NCI-H1930 (cell line): ENCODE data around the gene SH3TC2.
"Not testable (repeated sequence)": the region's sequence is repeated elsewhere in the genome, so short reads cannot be mapped to it uniquely, and the experiment has no call there.

Source experiments
- DNase-seq, 2 experiments: peaks; one replicate each; lab custom pipeline; 2025; lab: John Stamatoyannopoulos, UW

Gene SH3TC2

DNA sequence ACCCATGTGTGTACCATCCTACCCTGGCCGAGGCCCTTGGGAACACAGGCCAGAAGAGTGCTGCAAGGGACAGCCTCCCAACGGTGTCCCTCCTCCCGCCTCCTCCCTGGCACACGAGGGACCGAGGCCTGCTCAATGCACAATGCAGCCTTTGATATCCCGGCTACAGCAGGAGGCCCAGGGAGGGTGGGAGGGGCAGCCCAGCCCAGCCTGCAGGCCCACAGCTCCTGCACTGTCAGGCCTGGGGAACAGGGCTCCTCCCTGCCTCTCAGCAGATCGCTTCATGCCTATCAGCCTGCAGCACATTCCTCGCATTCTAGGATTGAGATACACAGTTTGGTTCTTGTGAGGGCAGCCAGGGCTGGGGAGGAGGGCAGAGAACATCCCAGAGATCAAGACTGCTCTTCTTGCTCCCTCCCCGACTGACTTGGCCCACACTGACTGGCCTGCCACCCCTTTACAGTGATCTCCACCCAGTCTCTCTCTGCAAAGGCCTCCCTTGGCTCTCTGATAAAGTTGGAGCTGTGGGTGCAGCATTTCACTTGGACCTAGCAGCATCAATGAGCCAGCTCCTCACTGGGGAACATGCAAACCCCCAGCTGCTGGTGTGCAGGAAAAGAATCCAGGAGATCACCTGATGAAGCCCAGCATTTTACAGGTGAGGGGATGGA is at the start of gene SH3TC2:
Gene SH3TC2 (minus strand): TSS at position 46 of the 671 bp plus-strand sequence. CDS start 40 bp downstream, at position 6.
- DNase-seq = no peak

DNA sequence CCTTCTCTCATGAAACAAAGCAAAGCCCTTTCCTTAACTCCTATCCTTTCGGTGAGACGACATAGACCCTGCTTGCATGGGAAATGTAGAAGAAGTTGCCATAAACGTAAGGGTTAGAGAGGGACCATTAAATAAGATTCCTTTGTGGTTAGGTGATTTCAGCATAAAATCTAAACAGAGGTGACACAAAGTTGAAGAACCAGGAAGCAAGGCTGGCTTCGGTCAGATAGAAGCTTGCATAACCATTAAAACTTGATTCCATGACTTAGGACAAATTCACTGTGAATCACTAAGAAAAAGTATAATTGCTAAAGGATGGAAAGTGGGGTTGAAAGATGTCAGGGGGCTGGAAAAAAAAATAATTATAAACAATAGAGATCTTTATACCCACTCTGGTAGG is 47.5 kb upstream of the SH3TC2 start:
- DNase-seq = no peak

DNA sequence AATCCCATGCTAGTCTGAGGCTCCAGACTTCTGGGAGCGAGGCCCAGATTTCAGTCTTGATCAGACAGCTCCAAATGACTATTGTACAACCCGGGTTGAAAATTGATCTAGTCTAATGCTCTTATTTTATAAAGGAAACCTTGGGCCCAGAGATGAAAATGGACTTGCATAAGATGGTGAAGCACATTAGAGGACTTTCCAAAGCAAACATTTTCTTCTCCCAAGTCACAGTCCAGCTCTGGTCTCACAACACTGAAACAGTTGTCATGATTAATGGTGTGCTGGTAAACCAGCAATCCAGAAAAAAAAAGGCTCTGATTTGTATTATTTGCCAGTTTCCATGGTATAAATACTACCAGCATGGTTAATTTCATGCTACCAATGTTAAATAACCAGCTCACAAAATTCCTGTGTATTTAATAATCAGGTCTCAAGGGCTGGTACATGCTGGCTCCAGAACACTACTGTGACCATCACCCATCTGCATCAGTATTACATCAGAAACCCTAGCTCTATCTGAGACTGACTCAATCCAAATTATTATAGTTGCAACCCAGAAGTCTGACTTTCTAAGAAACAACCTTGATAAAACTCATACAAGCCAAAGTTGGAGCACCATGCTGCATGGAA is 45.9 kb upstream of the SH3TC2 start:
- no peak for DNase-seq

DNA sequence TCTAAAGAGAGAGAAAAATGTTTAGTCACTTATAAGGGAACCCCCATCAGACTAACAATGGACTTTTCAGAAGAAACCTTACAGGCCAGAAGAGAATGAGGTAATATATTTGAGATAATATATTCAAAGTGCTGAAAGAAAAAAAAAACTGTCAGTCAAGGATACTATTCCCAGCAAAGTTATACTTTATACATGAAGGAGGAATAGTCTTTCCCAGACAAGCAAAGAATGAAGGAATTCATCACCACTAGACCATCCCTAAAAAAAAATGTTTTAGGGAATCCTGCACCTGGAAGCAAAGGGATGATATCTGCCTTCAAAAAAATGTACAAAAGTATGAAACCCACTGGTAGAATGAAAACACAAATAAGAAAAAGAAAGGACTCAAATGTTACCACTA is 37.5 kb upstream of the SH3TC2 start:
- no peak for DNase-seq

DNA sequence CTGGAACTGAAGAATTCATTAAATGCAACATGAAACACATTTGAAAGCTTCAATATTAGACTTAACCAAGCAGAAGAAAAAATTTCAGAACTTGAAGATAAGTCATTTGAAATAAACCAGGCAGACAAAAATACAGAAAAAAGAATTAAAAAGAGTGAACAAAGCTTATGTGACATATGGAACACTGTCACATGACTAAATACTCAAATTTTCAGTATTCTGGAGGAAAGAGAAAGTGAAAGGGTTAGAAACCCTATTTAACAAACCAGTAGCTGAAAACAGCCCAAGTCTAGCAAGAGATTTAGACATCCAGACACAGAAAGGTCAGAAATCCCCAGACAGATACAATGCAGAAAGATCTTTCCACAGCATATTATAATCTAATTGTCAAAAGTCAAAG is 37.1 kb upstream of the SH3TC2 start:
- no peak for DNase-seq

DNA sequence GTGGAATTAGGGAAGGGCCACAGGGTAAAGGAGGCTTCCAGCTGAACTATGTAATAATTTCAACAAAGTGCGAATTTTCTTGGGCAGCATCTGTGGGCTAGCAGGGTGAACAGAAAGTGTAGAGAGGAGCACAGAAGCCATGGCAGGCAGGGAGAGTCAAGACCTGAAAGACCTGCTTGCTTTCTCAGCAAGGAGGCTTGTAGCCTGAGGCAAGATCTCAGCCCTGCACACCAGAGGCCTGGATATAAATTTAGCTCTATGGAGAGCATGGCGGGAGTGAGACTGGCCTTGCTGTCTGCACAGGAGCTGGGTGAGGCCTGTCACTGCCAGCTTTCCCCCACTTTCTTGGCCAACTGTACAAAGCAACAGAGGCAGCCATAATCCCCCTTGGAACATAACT is 32.1 kb upstream of the SH3TC2 start:
- DNase-seq = no peak

DNA sequence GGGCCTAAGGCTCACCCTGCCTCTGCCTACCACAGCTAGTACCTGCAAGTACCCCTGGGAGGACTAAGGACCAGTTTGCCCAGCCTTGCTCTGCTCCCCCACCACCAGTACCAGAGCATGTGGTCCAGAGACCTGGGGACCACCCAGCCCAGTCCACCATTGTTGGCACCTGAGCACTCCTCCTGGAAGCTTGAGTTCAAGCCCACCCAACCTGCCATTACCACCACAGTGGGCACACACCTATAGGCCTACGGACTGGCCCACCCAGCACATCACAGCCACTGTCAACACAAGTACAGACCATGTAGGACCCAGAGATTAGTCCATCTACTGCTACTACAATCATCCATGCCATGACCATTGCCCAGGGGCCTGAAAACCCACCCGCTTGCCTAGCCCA is 30.8 kb upstream of the SH3TC2 start:
- no peak for DNase-seq

DNA sequence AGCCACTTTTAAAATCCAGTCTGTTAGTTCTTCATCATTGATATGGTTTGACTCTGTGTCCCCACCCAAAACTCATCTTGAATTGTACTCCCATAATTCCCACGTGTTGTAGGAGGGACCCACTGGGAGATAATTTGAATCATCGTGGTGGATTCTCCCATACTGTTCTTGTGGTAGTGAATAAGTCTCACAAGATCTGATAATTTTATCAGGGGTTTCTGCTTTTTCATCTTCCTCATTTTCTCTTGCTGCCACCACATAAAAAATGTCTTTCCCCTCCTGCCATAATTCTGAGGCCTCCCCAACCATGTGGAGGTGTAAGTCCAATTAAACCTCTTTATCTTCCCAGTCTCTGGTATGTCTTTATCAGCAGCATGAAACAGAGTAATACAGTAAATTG is 26.9 kb upstream of the SH3TC2 start:
- no peak for DNase-seq

DNA sequence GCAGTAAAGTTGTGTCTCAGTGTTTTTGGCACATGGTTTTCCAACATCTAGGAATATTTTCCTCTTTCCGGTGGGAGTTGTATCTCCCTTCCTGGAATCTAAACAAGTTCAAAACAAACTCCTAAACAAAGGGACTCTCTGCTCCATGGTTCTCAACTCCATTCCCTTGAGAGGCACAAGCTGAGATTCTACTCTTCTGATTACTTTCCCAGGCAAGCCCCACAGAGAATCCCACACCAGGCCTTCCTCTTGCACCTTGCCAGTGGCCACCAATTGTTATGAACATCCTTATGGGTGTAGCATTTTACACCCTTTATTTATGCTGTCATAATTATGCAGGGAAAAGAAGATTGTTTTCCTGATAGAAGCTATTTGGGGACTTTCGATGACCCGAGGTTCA is 25.8 kb upstream of the SH3TC2 start:
- DNase-seq = no peak

DNA sequence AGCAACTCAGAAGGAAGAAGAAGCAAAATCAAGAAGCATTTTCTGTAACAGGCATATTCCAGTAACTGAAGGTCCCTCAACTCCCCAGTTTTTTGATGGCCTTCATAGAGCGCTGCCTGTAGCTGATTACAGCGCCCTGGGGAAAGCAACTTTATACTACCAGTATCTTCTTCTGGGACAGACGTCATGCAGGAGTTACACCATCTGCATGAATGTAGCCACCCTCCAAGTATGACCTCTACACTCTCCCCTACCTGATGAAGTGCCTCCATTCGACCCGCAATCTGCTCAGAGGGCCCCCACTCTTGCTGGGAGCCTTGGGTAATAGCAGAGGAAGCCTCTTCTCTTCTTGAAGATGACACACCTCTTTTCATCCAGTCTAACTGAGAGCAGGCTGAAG is 21.0 kb upstream of the SH3TC2 start:
- DNase-seq = no peak

DNA sequence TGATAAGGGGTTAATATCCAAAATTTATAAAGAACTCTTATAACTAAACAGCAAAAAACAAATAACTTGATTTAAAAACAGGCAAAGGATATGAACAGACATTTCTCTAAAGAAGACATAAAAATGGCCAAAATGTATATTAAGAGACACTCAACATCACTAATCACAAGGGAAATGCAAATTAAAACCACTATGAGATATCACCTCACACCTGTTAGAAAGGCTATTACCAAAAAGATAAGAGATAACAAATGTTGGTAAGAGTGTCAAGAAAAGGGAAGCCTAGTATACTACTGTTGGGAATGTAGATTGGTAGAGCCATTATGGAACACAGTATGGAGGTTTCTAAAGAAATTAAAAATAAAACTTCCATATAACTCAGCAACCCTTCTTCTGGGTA is 19.4 kb upstream of the SH3TC2 start:
- no peak for DNase-seq

DNA sequence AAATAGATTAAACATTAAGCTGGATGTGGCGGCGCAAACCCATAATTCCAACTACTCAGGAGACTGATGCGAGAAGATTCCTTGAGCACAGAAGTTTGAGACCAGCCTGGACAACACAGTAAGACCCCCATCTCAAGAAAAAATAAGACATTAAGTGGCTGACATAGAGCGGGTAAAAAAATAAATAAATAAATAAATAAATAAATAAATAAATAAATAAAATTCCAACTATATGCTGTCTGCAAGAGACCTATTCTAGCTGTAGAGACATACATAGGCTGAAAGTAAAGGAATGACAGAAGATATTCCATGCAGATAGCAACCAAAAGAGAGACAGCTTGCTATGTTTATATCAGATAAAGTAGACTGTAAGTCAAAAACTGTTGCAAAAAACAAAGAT is 17.4 kb upstream of the SH3TC2 start:
- no peak for DNase-seq

DNA sequence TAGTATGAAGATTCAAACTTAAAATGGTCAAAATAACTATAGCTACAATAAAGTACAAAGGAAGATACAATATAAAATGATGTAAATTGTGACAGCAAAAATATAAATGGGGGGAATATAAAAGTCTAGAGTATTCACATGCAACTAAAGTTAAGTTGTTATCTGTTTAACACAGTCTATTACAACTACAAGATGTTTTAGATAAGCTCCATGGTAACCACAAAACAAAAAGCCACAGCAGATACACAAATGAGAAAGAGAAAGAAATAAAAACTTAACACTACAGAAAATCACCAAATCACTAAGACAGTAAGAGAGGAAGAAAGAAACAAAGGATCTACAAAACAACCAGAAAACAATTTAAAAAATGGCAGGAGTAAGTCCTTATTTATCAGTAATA is 17.0 kb upstream of the SH3TC2 start:
- DNase-seq = no peak

DNA sequence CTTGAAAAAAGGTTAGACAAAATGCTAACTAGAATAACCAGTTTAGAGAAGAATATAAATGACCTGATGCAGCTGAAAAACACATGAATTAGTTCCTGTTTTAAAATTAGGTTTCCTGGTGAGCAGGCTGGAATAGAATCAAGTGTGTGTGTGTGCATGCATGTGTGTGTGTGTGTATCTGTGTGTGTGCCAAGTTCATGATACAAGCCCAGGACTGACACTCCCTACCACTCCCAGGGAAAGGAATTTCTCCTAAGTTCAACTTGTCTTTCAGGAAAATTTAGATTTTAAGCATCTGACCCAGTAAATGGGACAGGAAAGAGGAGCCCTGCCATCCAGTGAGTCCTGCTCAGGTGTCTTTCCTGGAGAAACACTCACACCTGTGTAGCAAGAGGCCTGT is 11.2 kb upstream of the SH3TC2 start:
- DNase-seq = not testable (repeated sequence)

DNA sequence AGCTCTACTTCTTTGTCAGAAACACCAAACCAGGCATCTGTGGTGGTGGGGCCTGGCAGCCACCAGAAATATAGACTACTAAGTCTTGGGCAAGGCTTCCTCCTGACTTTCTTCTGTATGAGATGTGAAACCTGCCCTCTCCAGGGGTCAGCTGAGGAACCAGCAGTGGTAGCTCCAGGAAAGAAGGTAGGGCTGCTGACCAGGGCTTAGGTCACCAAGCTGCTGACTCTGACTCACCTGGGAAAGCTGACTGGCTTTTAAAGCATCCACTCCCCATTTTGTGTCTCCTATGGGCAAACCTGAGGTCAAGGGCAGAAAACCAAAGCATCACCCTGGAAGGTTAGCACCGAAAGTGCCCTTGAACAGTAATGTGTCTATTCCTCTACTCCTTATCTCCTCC is 10.4 kb upstream of the SH3TC2 start:
- DNase-seq = no peak

DNA sequence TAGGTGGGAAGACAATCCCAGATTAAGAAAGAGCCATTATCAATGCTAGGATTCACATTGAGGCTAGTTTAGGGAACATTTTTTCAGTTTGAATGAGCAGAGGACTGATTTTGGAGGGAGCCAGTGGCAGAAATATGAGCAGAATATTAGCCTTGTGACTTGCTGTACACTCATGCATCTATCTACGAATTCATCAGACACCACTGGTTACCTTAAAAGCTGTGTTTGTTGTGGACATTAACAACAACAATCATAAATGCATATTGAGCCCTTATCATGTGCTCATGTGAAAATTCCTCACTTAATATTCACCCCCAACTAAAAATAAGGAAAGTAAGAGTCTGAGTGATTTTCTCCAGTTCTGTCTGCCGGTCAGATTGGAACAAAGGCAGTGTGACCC is 9.9 kb upstream of the SH3TC2 start:
- no peak for DNase-seq

DNA sequence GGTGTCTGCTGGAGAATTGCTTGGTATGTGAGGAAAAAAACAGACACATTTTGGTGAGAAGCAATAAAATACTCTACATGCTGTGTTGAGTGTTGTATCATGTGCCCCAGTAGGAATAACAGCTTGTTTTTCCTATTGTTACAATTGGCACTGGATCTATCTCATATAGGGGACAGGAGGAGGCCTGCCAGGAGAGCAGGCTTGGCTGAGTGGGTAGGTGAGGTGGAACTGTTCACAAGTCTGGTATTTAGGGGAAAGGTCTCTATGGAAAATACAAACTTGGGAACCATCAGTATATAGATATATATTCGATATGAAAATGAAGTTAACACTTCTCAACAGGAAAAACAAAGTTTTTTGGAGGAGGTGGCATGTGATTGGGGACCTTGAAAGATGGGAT is 9.5 kb upstream of the SH3TC2 start:
- no peak for DNase-seq

DNA sequence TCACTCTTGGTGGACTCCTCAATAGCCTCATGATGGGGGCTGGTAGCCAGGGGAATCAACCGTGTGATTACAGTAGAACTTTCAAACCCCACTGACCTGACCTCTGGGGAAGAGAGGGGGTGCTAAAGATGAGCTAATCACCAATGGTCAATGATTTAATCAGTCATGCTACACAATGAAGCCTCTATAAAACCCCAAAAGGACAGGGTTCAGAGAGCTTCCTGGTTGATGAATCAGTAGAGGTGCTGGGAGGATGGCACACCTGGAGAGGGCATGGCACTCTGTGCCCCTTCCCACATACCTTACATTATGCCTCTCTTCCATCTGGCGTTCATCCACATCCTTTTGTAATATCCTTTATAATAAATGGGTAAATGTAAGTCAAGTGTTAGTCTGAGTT is 8.9 kb upstream of the SH3TC2 start:
- no peak for DNase-seq

DNA sequence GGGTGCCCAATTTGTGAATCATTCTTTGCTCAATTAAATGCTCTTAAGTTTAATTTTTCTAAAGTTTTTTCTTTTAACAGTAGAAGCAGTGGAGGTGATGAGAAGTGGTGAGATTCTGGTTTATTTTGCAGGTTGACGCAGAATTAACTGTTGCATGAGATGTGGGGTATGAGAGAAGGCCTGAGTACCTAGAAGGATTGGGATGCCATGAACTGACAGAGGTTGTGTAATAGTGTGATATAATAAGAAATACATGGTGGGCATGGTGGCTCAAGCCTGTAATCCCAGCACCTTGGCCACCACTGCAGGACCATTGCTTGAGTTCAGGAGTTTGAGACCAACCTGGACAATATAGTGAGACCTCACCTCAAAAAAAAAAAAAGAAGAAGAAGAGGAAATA is 8.4 kb upstream of the SH3TC2 start:
- DNase-seq = no peak

DNA sequence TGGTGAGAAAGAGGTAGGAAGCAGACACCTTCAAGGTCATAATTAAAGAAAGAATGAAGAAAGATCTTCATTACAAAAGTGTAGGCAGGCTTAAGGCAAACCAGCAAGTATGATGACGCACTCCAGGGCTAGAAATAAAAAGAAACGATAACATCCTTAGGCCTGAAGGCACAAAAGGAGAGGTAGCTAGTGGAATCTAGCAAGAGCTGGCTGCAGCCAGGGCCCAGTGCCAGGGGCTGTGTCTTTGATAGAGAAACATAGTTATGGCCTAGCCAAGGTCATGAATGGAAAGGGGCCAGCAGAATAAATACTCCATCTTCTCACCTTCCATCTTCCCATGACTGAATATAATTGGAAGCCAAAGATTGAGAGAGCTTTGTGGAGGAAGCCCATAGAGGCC is 6.8 kb upstream of the SH3TC2 start:
- DNase-seq = no peak

DNA sequence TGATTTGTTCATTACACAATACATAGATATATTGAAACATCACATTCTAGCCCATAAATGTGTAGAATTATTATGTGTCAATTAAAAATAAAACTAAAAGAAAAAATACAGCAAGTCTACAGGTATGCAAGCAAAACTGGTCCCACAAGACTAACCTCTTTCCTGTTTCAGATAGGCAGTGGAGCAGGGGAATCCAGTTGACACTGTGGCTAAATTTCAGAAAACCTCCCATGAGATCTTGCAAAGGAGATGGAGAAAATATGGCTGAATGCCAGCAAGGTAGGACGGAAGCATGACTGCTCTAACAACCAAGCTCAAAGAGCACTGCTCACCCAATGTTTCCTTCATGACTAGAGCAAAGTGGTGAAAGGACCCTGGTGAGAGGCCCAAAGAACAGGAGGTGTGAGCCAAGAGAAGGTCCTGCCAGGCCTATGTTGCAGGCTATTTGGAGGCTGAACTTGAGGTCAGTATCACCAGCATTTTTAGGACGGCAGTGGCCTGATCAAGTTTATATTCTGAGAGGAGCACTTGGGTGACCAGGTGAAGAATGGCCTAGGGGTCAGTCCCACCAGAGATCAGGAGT is 1.1 kb upstream of the SH3TC2 start:
- DNase-seq = no peak

DNA sequence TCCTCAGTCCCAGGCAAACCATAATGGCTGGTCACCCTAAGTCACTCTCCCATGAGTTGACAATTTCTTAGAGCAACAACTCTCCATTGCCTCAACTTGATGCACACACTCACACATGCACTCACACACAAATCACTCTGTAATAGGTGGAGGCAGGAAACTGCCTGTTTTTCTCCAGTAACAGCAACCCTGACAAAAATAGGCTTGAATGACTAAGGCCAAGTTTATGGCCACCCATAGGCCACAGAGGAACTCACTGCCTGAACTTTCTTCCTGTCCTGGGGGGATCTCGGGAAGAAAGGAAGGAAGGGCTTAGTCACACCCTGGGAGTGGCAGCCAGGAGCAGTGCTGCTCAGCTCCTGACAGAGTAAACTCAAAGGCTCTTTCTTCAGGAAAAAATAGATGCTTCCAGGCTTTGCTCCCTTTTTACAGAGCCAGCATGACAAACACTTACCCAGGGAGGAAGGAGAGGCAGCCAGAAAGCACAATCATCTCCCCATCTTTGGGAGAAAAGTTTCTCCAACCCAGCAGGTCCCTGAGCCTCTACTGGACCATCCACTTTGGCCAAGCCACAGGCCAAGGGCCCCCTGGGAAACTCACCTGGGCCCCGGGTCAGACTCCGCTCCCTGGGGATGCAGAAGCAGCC is 368 bp downstream of the SH3TC2 start:
- no peak for DNase-seq

DNA sequence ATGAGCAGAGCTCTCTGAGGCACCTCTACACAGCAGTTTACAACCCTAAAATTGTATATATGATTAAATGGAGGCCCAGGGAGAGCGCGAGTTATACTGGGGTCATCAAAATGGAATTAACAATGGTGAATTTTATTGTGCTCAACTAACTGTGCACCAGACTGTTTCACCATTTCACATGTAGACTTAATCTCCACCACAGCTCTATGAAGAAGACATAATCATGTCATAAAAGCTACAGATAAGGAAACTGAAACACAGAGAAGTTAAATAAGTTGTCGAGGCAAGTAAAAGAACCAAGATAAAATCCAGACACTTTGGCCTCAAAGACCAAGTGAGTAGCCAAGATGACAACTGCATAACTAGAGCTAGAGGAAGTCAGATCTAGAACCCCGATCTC is 1.5 kb downstream of the SH3TC2 start:
- DNase-seq = no peak
